Natural killer cell treated with Interleukin-12 subunit alpha and Interleukin-12 subunit beta and Interleukin-15 and Interleukin-18, amount 100 ng/mL, for 72 hours (primary cell): ENCODE results near the gene ELP2. TPM values are rescaled to one million over a fixed set of nuclear protein-coding genes. Genes with fewer than 3 reads are reported as not detected.
"Not testable (repeated sequence)": the region's sequence is repeated elsewhere in the genome, so short reads cannot be mapped to it uniquely, and the experiment has no call there.

ENCODE experiments used
- ATAC-seq, 2 donors: fragments of 150-1000 bp; cut with Tn5 transposase in 1 of 2; sonication (Bioruptor Pico), chemical (Tn5 transposase) in 1 of 2; 2 replicates each; pipeline ENCODE4 v1.10.0; 2021
- DNase-seq: peaks from one replicate; pipeline ENCODE4 v3.0.0; 2022; ENCODE audit warnings: low spot score
- H3K27ac Mint-ChIP-seq, 2 donors: 1 replicate in 1 of 2; 2 replicates in 1 of 2; pipeline ENCODE4 v1.8.0; 2022; ENCODE audit warnings: mixed read lengths in 2 of 2, mild to moderate bottlenecking in 1 of 2, moderate library complexity in 1 of 2
- H3K27me3 Mint-ChIP-seq, 2 donors: 1 replicate in 1 of 2; 2 replicates in 1 of 2; pipeline ENCODE4 v1.8.0; 2022; ENCODE audit warnings: mixed read lengths in 2 of 2
- H3K36me3 Mint-ChIP-seq: one replicate; pipeline ENCODE4 v1.8.0; 2022; ENCODE audit warnings: mixed read lengths
- H3K4me1 Mint-ChIP-seq, 2 donors: 1 replicate in 1 of 2; 2 replicates in 1 of 2; pipeline ENCODE4 v1.8.0; 2022; ENCODE audit warnings: low read depth in 2 of 2, mixed read lengths in 2 of 2, mild to moderate bottlenecking in 1 of 2
- H3K4me3 Mint-ChIP-seq: one replicate; pipeline ENCODE4 v1.8.0; 2022; ENCODE audit warnings: mixed read lengths
- H3K9me3 Mint-ChIP-seq: 2 replicates; pipeline ENCODE4 v1.8.0; 2022; ENCODE audit warnings: mixed read lengths
- total RNA-seq, 2 donors: library from RNA; stranded (reverse); gene quantifications; one replicate each; pipeline ENCODE4 v1.2.3, GENCODE V29; 2022

Gene ELP2
- total RNA-seq, 2 donors from 2014 or later, result 72.3 to 92.9 TPM

DNA sequence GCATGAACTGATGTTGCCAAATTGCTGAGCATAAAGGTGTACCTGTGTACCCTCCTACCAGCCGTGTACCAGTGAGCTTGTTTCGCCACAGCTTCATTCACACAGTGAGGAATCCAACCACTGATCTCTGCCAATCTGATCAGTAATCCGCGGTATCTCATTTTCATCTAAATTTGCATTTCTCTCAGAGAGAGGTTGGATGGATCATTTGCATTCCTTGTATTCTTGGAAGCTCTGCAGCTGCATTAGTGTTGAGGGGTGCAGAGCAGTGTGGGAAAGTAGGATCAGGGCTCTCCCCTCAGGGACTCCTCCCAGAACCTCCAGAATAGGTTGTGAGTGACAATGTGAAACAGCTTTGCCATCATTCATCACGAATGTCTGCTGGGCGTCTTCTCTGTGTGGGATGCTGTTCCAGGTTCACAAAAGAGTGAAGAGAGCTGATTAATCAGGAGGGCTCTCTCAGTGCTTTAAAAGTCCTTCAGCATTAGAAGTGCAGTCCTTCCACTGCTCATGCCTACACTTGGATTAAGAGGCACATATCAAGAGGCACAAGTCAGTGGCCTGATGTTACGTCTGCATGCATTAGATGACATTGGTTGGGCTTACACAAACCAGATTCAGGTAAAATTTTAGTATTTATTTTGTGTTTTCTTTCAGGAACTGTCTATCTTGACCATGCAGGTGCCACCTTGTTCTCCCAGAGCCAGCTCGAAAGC is 65.1 kb downstream of the ELP2 start:
- H3K27me3 Mint-ChIP-seq, result peaks cover 16 to 23% of the 10 kb centered on the region in 2 donors
- H3K27ac Mint-ChIP-seq, result no peak overlapping the region
- no peak for ATAC-seq
- no peak for DNase-seq
- no peaks in the 10 kb centered on the region for H3K36me3 Mint-ChIP-seq
- H3K9me3 Mint-ChIP-seq, result no peaks in the 10 kb centered on the region
- H3K4me3 Mint-ChIP-seq, result no peak overlapping the region
- no peaks in the 10 kb centered on the region for H3K4me1 Mint-ChIP-seq

DNA sequence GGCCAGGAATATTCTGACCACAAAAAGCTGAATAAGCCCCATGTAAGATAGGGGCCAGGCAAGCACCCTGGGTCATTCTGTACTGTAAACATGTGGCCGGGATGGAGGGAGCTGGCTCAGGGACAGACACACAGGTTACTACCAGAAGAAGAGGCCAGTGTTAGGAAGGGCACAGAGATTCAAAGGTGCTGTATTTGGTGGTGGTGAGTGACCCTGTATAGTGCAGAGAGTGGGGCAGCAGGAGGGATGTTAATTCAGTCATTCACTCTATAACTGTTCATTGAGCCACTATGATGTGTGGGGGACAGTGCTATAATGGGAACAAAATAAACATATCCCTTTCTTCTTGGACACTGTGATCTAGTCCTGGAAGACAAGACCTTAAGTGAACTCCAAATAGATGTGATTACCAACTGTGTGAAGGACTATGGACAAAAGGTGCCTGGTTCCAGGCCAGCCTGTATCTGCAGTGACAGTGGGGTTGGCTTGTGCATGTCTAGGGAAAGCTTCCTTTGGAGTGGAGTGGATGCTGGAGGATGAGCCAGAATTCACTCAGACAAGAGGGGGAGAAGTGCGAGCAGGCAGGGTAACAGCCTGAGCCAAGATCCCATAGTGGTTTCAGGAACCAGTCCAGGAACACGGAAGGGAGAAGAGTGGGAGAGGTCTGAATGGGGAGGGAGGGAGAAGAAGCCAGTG is 65.9 kb downstream of the ELP2 start:
- DNase-seq, result no peak
- H3K4me1 Mint-ChIP-seq, result no peaks in the 10 kb centered on the region
- no peak overlapping the region for H3K4me3 Mint-ChIP-seq
- no peak overlapping the region for H3K27ac Mint-ChIP-seq
- no peaks in the 10 kb centered on the region for H3K36me3 Mint-ChIP-seq
- peaks cover 16 to 19% of the 10 kb centered on the region in 2 donors for H3K27me3 Mint-ChIP-seq
- no peaks in the 10 kb centered on the region for H3K9me3 Mint-ChIP-seq
- ATAC-seq, result peak in 1 of 2 donors; percentile 56

DNA sequence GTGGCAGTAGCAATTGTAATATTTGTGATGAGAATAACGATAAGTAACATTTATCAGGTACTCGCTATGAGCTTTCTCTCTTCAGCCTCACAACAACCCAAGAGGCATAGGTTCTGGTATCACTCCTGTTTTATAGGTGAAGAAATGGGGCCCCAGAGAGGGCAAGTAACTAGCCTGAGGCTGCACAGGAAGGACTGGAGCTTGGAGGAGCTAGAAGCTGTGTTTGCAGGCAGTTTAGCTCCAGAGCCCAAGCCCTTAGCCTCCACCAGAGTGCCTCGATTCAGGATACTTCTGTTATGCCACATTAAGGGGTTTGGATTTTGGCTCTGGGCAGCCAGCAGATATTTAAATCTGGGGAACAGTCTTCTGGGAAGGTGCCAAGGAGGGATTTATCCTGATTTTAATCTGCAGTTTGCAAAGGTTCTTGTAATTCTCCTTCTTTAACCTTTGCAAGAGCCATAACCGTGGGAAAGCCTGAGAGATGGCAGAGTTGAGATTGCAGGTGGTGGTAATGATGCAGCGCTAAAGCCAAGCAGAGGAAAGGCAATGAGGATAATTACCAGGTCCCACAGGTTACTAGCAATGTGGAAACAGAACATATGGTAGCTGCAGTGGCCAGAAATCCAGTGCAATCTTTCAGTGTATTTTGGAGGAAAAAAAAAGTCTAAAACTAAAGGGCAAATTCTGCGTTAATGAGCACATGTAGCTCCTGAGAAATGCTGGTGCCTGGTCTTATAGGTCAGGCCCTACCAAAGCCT is 66.7 kb downstream of the ELP2 start:
- peaks cover 8 to 15% of the 10 kb centered on the region in 2 donors for H3K27me3 Mint-ChIP-seq
- H3K4me3 Mint-ChIP-seq, result no peak overlapping the region
- ATAC-seq (no peak), DNase-seq (no peak)
- no peaks in the 10 kb centered on the region for H3K4me1 Mint-ChIP-seq
- H3K27ac Mint-ChIP-seq, result no peak overlapping the region
- H3K9me3 Mint-ChIP-seq, result no peaks in the 10 kb centered on the region
- H3K36me3 Mint-ChIP-seq, result no peaks in the 10 kb centered on the region

DNA sequence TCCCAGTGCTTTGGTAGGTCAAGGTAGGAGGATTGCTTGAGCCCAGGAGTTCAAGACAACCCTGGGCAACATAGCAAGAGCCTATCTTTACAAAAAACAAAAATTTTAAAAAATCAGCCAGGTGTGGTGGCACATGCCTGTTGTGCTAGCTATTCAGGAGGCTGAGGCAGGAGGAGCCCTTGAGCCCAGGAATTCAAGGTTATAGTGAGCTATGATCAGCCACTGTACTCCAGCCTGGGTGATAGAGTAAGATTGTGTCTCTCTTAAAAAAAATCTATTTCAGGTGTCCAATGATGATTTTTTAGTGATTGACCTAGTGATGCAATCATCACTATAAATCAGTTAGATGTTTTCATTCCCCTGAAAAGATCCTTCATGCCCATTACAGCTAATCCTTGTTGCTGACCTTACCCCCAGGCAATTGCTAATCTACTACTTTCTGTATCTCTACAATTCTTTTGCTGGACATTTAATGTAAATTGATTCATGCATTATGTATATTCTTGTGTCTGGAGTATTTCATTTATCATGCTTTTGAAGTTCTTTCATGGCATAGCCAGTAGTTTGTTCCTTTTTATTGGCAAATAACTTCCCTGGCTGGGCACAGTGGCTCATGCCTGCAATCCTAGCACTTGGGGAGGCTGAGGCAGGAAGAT is 67.9 kb downstream of the ELP2 start:
- Mint-ChIP-seq H3K27ac (no peak overlapping the region), H3K9me3 (no peaks in the 10 kb centered on the region), H3K36me3 (no peaks in the 10 kb centered on the region), H3K27me3 (peaks cover 5 to 14% of the 10 kb centered on the region in 2 donors), H3K4me3 (no peak overlapping the region), H3K4me1 (no peaks in the 10 kb centered on the region)
- no peak for DNase-seq
- no peak for ATAC-seq

GRCh38 chr18:36199691-36200295 is 70.1 kb downstream of the ELP2 start:
- H3K4me1 Mint-ChIP-seq, result no peaks in the 10 kb centered on the region
- DNase-seq (no peak), ATAC-seq (no peak)
- no peaks in the 10 kb centered on the region for H3K36me3 Mint-ChIP-seq
- peaks cover 7 to 11% of the 10 kb centered on the region in 2 donors for H3K27me3 Mint-ChIP-seq
- H3K4me3 Mint-ChIP-seq, result no peak overlapping the region
- H3K27ac Mint-ChIP-seq, result no peak overlapping the region
- no peaks in the 10 kb centered on the region for H3K9me3 Mint-ChIP-seq

DNA sequence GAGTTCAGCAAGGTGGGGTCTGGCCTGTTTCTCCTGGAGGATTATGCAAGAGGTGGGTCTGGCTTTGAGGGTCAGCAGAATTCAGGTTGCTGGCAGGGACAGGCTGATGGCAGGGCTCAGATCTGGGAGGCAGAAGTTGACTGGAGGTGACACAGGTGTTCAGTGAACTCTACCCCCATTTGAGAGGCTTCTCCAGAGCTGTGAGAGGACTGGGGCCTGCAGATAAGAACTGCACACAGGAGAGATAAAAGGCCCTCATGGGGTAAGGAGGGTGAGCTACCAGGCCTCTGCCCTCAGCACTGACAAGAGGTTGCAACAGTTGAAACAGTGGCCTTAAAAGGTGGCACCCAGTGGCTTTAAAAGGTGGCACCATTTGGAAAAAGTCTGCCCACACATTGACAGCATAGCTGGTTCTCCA is 70.7 kb downstream of the ELP2 start:
- Mint-ChIP-seq H3K27ac (no peak overlapping the region), H3K4me1 (no peaks in the 10 kb centered on the region), H3K27me3 (peaks cover 7 to 10% of the 10 kb centered on the region in 2 donors), H3K9me3 (no peaks in the 10 kb centered on the region), H3K4me3 (no peak overlapping the region), H3K36me3 (no peaks in the 10 kb centered on the region)
- ATAC-seq (no peak), DNase-seq (no peak)

- H3K4me1 Mint-ChIP-seq, result no peaks in the 10 kb centered on the region
- H3K27ac Mint-ChIP-seq, result no peak overlapping the region
- H3K4me3 Mint-ChIP-seq, result no peak overlapping the region
- H3K36me3 Mint-ChIP-seq, result no peaks in the 10 kb centered on the region
- DNase-seq, result no peak
- H3K9me3 Mint-ChIP-seq, result no peaks in the 10 kb centered on the region
- peaks cover 4 to 7% of the 10 kb centered on the region in 2 donors for H3K27me3 Mint-ChIP-seq
- no peak for ATAC-seq
These were observed 72.1 kb downstream of the ELP2 start for GRCh38 chr18:36201765-36202164.

DNA sequence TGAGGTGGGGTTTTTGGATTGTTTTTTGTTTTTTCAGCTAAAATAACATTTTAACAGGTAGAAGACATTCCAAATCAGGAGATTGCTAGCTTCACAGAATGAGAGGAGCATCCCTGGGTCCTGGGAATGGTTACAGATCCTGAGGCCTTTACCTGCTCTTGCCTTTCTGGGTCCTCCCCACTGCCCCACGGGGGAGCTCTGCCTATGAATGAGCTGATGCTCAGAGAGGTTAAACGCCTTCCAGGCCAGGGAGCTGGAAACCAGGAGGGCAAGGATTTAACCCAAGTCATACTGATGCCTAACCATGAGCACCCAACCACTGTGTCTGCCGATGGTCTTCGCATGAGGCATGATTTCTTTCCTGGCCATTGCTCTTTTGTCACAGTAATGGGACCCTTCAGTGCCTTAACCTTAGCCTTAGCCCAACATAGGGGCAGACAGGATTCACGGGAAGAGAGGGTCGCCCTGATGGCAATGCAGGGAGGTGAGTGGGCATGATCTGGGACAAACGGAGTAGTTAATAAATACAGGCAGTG is 73.7 kb downstream of the ELP2 start:
- Mint-ChIP-seq H3K4me3 (no peak overlapping the region), H3K36me3 (no peaks in the 10 kb centered on the region), H3K9me3 (no peaks in the 10 kb centered on the region), H3K27ac (no peak overlapping the region), H3K4me1 (no peaks in the 10 kb centered on the region), H3K27me3 (peaks cover 4 to 7% of the 10 kb centered on the region in 2 donors)
- ATAC-seq (no peak), DNase-seq (no peak)

DNA sequence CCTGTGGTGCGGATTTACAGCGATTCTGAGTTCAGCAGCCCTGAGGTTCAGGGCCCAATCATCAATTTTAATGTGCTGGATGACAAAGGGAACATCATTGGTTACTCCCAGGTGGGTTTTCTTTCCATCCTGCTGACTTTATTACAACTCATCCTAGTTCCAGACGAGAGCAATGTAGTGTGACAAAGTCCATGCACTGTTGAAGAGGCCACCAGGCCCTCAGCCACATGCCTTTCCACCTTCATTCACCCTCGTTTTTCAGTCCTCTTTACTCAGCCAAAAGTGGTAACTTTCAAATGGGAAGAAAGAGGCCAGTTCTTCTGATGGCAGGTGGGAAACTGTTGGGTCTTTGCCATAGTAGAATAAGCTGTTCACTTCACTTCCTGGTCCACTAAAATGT is 75.5 kb downstream of the ELP2 start:
- Mint-ChIP-seq H3K27me3 (peaks cover 4 to 13% of the 10 kb centered on the region in 2 donors), H3K4me3 (no peak overlapping the region), H3K36me3 (no peaks in the 10 kb centered on the region), H3K9me3 (no peaks in the 10 kb centered on the region), H3K27ac (no peak overlapping the region), H3K4me1 (no peaks in the 10 kb centered on the region)
- ATAC-seq (no peak), DNase-seq (no peak)

GRCh38 chr18:36207303-36207702 is 77.6 kb downstream of the ELP2 start:
- no peak overlapping the region for H3K27ac Mint-ChIP-seq
- peaks cover 4 to 12% of the 10 kb centered on the region in 2 donors for H3K27me3 Mint-ChIP-seq
- H3K4me3 Mint-ChIP-seq, result no peak overlapping the region
- DNase-seq (no peak), ATAC-seq (no peak)
- no peaks in the 10 kb centered on the region for H3K36me3 Mint-ChIP-seq
- H3K9me3 Mint-ChIP-seq, result no peaks in the 10 kb centered on the region
- H3K4me1 Mint-ChIP-seq, result no peaks in the 10 kb centered on the region

- peaks cover 2 to 12% of the 10 kb centered on the region in 2 donors for H3K27me3 Mint-ChIP-seq
- not testable (repeated sequence) for H3K9me3 Mint-ChIP-seq, ATAC-seq, H3K36me3 Mint-ChIP-seq, DNase-seq, H3K27ac Mint-ChIP-seq, H3K4me1 Mint-ChIP-seq, H3K4me3 Mint-ChIP-seq
These were observed 78.3 kb downstream of the ELP2 start for GRCh38 chr18:36207969-36208368.

- DNase-seq, result no peak
- no peaks in the 10 kb centered on the region for H3K36me3 Mint-ChIP-seq
- H3K27ac Mint-ChIP-seq, result no peak overlapping the region
- peaks cover 6 to 20% of the 10 kb centered on the region in 2 donors for H3K27me3 Mint-ChIP-seq
- no peaks in the 10 kb centered on the region for H3K4me1 Mint-ChIP-seq
- H3K9me3 Mint-ChIP-seq, result no peaks in the 10 kb centered on the region
- peak in 1 of 2 donors; percentile 26 for ATAC-seq
- no peak overlapping the region for H3K4me3 Mint-ChIP-seq
These were observed 81.9 kb downstream of the ELP2 start for GRCh38 chr18:36211612-36212065.
